ENCODE data around the gene FAU.
"Not testable (repeated sequence)": the region's sequence is repeated elsewhere in the genome, so short reads cannot be mapped to it uniquely, and the experiment has no call there.

The FAU gene

GRCh38 chr11:65121865-65122696 is at the start of gene FAU, which contains the start of gene MRPL49:
FAU (minus strand) TSS chr11:65122134; CDS start chr11:65121813, 321 bp downstream.
MRPL49 (plus strand) TSS chr11:65122321; CDS start chr11:65122347, 26 bp downstream.
- peak; percentile 98 for DNase-seq (ENCODE audit: low read depth in 2 of 2)

- DNase-seq (ENCODE audit: low read depth in 2 of 2), result no peak
These were observed 48.2 kb upstream of the FAU start, which contains the start of gene SPDYC for GRCh38 chr11:65170058-65170534. SPDYC (plus strand) TSS chr11:65170233; CDS start chr11:65171358, 1,125 bp downstream.

GRCh38 chr11:65169164-65169641 is 47.3 kb upstream of the FAU start:
- no peak for DNase-seq (ENCODE audit: low read depth in 2 of 2)

GRCh38 chr11:65167656-65168055 is 45.7 kb upstream of the FAU start:
- no peak for DNase-seq (ENCODE audit: low read depth in 2 of 2)

DNA sequence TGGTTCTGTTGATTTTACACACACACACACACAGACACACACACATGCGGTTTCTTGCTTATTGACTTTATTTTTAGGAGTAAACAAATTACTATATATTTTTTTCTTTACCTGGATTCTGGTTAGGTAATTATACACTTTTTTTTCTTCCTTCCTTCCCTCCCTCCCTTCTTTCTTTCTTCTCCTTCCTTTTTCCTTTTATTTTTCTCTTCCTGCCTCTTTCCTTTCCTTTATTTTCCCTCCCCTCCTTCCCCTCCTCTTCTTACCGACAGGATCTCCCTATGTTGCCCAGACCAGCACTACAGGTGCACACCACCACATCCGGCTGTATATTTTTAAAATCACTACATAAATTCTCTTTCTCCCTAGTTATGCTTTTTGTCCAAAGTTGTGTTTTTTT is 45.0 kb upstream of the FAU start:
- no peak for DNase-seq (ENCODE audit: low read depth in 2 of 2)

DNA sequence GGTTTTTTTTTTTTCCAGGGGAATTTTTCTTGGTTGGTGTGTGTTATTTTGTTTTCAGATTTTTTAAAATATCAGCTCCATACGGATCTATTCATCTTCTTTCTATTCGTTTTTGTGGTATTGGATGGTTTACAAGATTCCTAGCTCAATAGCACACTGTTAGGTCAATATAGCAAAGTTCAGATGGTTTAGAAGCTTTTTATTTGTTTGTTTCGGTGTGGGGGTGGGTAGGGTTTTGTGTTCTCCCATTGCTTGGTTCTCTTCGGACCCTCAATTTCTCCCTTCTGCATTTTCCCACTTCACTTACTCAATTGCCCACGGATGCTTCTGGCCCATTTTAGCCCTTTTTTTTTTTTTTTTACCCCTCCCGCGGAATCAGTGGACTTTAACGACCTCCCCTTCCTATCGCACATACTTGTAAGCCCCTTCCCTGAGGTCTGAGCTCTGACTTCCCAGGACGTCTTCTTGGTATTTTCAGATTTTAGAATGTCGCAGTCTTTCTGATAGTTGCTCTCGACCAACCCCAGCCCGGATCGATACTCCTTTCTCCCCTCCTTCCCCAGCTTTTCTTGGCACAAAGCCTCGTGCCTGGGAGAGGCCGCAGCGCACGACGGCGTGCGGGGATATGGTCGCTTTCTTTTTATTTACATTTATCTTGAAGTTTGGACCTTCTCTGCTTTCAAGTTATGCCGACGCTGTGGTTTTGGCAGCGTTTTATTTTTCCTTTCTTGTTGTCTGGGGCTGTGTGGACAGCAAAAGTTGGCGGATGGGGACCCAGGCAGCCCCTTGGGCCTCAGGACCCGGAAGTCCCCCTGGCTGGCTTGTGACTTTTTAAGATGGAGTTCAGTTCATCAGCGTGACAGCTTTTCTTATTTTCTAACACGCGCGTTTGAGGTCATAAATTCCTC is 43.7 kb upstream of the FAU start:
- DNase-seq (ENCODE audit: low read depth in 2 of 2), result no peak

GRCh38 chr11:65163684-65164083 is 41.8 kb upstream of the FAU start:
- DNase-seq (ENCODE audit: low read depth in 2 of 2), result no peak

DNA sequence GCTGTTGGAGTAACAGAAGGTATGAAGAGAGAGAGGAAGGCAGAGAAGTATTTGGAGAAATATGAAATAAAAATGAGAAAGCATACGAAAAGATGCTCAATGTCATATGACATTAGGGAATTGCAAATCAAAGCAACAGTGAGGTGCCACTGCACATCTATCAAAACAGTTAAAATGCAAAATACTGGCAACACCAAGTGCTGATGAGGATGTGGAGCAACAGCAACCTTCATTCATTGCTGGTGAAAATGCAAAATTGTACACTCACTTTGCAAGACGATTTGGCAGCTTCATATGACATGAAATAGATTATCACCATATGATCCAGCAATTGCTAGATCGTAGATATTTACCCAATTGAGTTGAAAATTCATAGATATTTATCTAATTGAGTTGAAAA is 38.7 kb upstream of the FAU start:
- DNase-seq (ENCODE audit: low read depth in 2 of 2), result no peak

DNA sequence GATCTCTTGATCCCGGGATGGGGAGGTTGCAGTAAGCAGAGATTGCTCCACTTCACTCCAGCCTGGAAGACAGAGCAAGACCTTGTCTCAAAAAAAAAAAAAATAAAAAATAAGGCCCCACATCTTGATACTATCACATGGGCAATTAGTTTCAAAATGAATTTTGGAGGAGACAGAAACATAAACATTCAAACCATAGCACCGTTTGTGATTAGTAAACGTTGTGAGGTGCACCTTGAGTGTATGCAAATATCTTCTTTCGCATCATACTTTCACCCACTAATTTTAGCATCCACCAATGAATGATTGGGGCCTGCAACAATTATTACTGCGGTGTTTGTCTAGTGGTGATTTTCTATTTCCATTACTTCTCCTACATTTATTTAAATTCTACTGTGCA is 37.1 kb upstream of the FAU start:
- no peak for DNase-seq (ENCODE audit: low read depth in 2 of 2)

- DNase-seq (ENCODE audit: low read depth in 2 of 2), result no peak
These were observed 35.4 kb upstream of the FAU start for GRCh38 chr11:65157336-65157735.

DNA sequence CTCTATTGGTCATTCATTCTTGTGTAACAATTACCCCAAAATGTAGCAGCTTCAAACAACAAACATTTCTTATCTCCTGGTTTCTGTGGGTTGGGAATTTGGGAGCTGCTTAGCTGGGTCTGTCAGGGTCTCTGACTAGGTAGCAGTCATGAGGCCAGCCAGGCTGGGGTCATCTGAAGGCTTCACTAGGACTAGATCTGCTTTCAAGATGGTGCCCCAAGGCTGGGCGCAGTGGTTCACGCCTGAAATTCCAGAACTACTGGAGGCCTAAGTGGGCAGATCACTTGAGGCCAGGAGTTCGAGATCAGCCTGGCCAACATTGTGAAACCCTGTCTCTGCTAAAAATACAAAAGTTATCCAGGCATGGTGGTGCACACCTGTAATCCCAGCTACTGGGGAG is 35.0 kb upstream of the FAU start:
- no peak for DNase-seq (ENCODE audit: low read depth in 2 of 2)

DNA sequence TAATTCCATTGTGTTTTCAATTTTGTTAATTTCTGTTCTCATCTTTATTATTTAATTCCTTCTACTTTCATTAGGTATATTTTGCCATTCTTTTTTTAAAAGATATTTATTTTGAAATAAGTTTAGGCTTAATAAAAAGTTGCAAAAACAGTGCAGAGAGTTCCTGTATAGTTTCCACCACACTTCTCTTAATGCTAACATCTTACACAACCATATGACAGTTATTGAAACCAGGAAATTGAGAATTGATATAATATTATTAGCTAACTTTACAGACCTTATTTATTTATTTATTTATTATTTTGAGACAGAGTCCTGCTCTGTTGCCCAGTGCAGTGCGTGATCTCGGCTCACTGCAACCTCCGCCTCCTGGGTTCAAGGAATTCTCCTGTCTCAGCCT is 34.3 kb upstream of the FAU start:
- DNase-seq (ENCODE audit: low read depth in 2 of 2), result no peak

GRCh38 chr11:65152122-65152521 is 30.2 kb upstream of the FAU start:
- DNase-seq (ENCODE audit: low read depth in 2 of 2), result no peak

DNA sequence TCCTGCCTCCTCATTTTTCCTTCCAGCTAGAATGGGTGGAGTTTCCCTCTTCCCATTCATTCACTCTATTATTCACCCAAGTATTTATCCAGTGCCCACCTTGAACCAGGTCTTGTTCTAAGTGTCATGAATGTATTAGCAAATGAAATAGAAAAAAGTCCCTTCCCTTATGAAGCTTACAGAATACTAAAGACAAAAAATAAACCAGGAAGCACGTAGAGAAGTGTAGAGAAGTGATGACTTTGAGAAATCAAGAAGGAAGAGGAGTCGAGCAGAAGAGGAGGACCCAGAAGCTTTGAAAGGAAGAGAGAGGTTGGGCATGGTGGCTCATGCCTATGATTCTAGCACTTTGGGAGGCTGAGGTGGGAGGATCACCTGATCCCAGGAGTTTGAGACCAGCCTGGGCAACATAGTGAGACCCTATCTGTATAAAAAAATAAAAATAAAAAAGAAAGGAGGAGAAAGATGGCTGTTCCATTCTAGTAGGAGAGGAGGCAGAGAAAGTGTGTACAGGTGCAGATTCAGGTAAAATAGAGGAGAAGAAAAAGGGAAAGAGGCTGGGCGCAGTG is 29.5 kb upstream of the FAU start:
- no peak for DNase-seq (ENCODE audit: low read depth in 2 of 2)

DNA sequence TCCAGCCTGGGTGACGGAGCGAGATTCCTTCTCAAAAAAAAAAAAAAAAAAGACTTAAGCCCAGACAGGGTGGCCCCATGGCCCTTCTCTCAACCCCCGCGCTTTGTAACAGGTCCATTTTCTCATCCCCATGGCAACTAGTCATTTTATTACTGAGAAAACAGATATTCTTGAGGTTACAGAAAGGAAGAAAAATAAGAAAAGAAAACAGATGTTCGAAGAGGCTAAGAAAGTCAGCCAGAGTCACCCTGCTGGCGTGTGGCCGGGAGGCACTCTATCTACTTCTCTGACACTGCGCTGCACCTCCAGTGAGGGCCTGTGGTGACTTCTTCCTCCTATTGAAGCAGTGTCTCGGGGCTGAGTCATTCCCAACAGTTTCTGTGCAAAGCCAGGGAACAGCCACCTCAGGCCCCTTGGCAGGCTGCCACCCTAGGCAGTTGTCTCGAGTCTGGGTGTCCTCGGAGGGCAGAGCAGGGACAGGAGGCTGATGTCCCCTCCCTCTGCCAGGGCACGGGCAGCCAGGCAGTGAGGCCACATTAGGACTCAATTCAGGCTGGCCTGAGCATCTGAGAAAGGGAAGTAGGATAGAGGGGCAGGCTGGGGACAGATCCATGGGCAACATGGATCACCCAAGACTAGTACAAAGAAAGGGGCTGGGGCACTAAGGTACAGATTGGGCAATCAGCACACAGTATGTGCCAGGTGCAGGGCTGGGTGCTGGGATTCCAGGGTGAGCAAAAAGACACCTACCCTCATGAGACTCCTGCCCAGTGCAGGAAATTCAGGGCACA is 28.8 kb upstream of the FAU start:
- DNase-seq (ENCODE audit: low read depth in 2 of 2), result no peak

- not testable (repeated sequence) for DNase-seq (ENCODE audit: low read depth in 2 of 2)
These were observed 28.2 kb upstream of the FAU start for GRCh38 chr11:65150131-65150508.

DNA sequence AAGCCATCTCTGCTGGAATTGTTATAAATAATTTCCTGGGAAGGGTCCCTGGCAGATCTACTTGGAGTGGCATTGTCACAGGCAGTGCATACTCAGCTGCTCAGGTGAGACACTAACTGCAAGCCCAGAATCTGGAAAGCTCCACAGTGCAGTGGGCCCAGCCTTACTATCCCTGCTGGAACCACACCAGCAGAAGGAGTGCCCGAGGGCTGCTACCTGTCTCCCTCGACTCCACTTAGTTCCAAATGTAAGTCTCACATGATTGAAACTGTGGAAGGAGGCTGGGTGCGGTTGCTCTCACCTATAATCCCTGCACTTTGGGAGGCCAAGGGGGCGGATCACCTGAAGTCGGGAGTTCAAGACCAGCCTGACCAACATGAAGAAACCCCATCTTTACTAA is 26.7 kb upstream of the FAU start:
- DNase-seq (ENCODE audit: low read depth in 2 of 2), result no peak

GRCh38 chr11:65147352-65148075 is 25.6 kb upstream of the FAU start:
- DNase-seq (ENCODE audit: low read depth in 2 of 2), result no peak

DNA sequence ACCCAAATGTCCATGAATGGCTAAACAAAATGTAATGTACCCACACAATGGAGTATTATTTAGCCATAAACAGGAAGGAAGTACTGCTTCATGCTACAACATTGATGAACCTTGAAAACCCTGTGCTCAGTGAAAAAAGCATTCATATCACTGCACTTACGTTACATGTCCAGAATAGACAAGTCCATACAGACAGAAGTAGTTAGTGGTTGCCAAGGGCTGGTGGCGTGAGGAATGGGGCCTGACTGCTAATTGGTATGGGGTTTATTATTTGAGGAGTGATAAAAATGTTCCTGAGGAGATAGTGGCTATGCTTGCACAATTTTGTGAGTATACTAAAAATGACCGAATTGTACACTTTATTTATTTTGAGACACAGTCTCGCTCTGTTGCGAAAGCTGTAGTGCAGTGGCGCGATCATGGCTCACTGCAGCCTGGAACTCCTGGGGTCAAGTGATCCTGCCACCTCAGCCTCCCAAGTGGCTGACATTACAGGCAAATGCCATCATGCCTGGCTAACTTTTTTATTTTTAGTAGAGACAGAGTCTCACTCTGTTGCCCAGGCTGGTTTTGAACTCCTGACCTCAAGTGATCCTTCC is 20.1 kb upstream of the FAU start:
- no peak for DNase-seq (ENCODE audit: low read depth in 2 of 2)

DNA sequence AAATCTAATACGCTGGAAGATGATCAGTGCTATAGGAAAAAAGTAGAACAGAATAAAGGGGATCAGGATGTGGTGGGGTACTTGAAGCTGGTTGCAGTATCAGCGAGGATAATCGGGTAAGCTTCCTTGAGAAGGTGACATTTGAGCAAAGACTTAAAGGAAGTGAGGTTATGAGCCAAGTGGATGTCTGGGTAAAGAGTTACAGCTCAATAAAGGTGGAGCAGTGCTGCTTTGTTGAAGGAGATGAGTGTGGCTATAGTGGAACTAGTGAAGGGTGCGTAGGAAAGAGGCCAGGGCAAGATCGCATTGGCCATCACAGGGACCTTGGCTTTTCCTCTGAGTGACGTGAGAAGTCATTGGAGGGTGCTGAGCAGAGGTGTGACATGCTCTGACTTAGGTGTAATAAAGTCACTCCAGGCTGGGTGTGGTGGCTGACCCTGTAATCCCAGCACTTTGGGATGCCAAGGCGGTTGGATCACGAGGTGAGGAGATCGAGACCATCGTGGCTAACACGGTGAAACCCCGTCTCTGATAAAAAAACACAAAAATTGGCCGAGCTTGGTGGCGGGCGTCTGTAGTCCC is 14.7 kb upstream of the FAU start:
- DNase-seq (ENCODE audit: low read depth in 2 of 2), result no peak

Data from stimulated activated CD8-positive, alpha-beta memory T cell treated with anti-CD3 and anti-CD28 coated beads, Interleukin-15, amount 100 ng/mL, for 4 hours (primary cell).